ENCODE results near the gene TMEM120B. TPM values are rescaled to one million over a fixed set of nuclear protein-coding genes. Genes with fewer than 3 reads are reported as not detected.

TMEM120B gene
- total and polyA plus RNA-seq, 2 of the 13 experiments (the other 11 are each of a cell fraction or from before 2014, with no cell fraction given): 7.1 to 12.9 TPM

- TF ChIP-seq ZNF687 (CRISPR knock-in tag; IDR thresholded peaks at IDR 0.05) (peak; percentile 69), ZIK1 (CRISPR knock-in tag; IDR thresholded peaks at IDR 0.05; ENCODE audit: borderline replicate concordance, low read depth) (0 out of 2 replicates have a peak, but pooled peaks have one; percentile 8), ZNF263 (CRISPR knock-in tag; IDR thresholded peaks at IDR 0.05) (peak; percentile 79), PRDM15 (CRISPR knock-in tag; IDR thresholded peaks at IDR 0.05) (peak; percentile 79; the same call in 1 of the 2 replicates), TEAD3 (CRISPR knock-in tag; optimal IDR thresholded peaks at IDR 0.05; ENCODE audit: borderline replicate concordance) (peak; percentile 0), ZBTB33 (CRISPR knock-in tag; IDR thresholded peaks at IDR 0.05) (peak; percentile 56)
Observed at GRCh38 chr12:121770388-121770787, 57.8 kb downstream of the TMEM120B start (continued).
